Endothelial cell of umbilical vein (primary cell): ENCODE data around the gene SPEF2. TPM values are rescaled to one million over a fixed set of nuclear protein-coding genes. Genes with fewer than 3 reads are reported as not detected.

Experiments used
- BruUV-seq: library from RNA; stranded (reverse); fragments of 400-500 nt; replicated peaks from 2 replicates; lab custom pipeline; 2021; lab: Mats Ljungman, UMichigan
- CTCF ChIA-PET: fragments of 300-600, 350-600 bp; sonication (Branson Sonifier 250); formaldehyde crosslinking; loops from one replicate; lab custom pipeline; 2021; ENCODE audit warnings: antibody characterized with exemption, inconsistent platforms; lab: Charles Lee
- POLR2A ChIA-PET: fragments of 300-600, 350-600 bp; sonication (Branson Sonifier 250); formaldehyde crosslinking; loops from one replicate; lab custom pipeline; 2021; ENCODE audit warnings: antibody characterized with exemption, inconsistent platforms; lab: Charles Lee
- DNase-seq: peaks from one replicate; pipeline ENCODE4 v3.0.0-alpha.2; 2011; ENCODE audit warnings: low read depth, low spot score
- FAIRE-seq: peaks from 2 replicates; lab custom pipeline; 2011; peaks lifted over from hg19 to GRCh38; lab: Jason Lieb, UNC
- H2AFZ ChIP-seq: 2 replicates; pipeline ENCODE4 v1.6.0; 2012; ENCODE audit warnings: low read depth, low read length, control low read depth, inconsistent platforms
- H3K27ac ChIP-seq: 2 replicates; pipeline ENCODE4 v1.5.1; 2011; ENCODE audit warnings: low read depth, mild to moderate bottlenecking, control low read depth, low read length, moderate library complexity; ENCODE audit not compliant: insufficient read depth
- H3K27me3 ChIP-seq, 2 experiments: 2 replicates each; pipeline versions ENCODE4 v1.6.0 to v1.6.1; 2011; ENCODE audit warnings: low read length in 2 of 2, mixed read lengths in 1 of 2; ENCODE audit not compliant: control insufficient read depth in 2 of 2, insufficient read depth in 2 of 2
- H3K36me3 ChIP-seq, 2 experiments: 2 replicates in 1 of 2; 3 replicates in 1 of 2; pipeline ENCODE4 v1.5.1; 2011; ENCODE audit warnings: low read length in 2 of 2, mild to moderate bottlenecking in 1 of 2, moderate library complexity in 1 of 2; ENCODE audit not compliant: control insufficient read depth in 2 of 2, insufficient read depth in 2 of 2; ENCODE audit errors: extremely low read depth in 1 of 2
- H3K4me1 ChIP-seq: 3 replicates; pipeline ENCODE4 v1.5.1; 2011; ENCODE audit warnings: mild to moderate bottlenecking, low read length; ENCODE audit not compliant: control insufficient read depth, insufficient read depth; ENCODE audit errors: extremely low read depth
- H3K4me2 ChIP-seq: 2 replicates; pipeline ENCODE4 v1.6.1; 2011; ENCODE audit warnings: low read length, control low read depth, mixed read lengths; ENCODE audit not compliant: insufficient read depth
- H3K4me3 ChIP-seq, 3 experiments: fragments of 200-600 bp in 1 of 3; sonication (generic), shearing (Covaris generic) in 1 of 3; replicated peaks in 1 of 3; 2 replicates each; pipeline ENCODE4 v1.5.1; 2011 to 2016; ENCODE audit warnings: control low read depth in 3 of 3, low read length in 3 of 3, mild to moderate bottlenecking in 2 of 3, inconsistent platforms in 1 of 3, low read depth in 1 of 3, moderate library complexity in 1 of 3; ENCODE audit not compliant: insufficient read depth in 1 of 3
- H3K79me2 ChIP-seq: 2 replicates; pipeline ENCODE4 v1.6.0; 2012; ENCODE audit warnings: low read length, inconsistent platforms; ENCODE audit not compliant: control insufficient read depth, insufficient read depth
- H3K9ac ChIP-seq: replicated peaks from 2 replicates; pipeline ENCODE3; 2011; ENCODE audit warnings: low read length, control low read depth; ENCODE audit not compliant: insufficient read depth; ENCODE audit errors: extremely low read depth
- H3K9me1 ChIP-seq: replicated peaks from 3 replicates; pipeline ENCODE4 v1.6.0; 2011; ENCODE audit warnings: mild to moderate bottlenecking, low read length; ENCODE audit not compliant: control insufficient read depth, insufficient read depth; ENCODE audit errors: extremely low read depth
- H3K9me3 ChIP-seq: replicated peaks from 2 replicates; pipeline ENCODE4 v1.5.1; 2012; ENCODE audit warnings: low read length, inconsistent platforms; ENCODE audit not compliant: control insufficient read depth, insufficient read depth
- H4K20me1 ChIP-seq: replicated peaks from 2 replicates; pipeline ENCODE3; 2011; ENCODE audit warnings: mild to moderate bottlenecking, low read length; ENCODE audit not compliant: control insufficient read depth, insufficient read depth; ENCODE audit errors: extremely low read depth
- CTCF ChIP-seq, 2 donors: IDR thresholded peaks; 1 replicate in 1 of 2; 2 replicates in 1 of 2; pipeline ENCODE4 v1.5.1; 2011; ENCODE audit warnings: low read length in 2 of 2, mild to moderate bottlenecking in 2 of 2, moderate library complexity in 2 of 2, control low read depth in 1 of 2, inconsistent platforms in 1 of 2, low read depth in 1 of 2; ENCODE audit not compliant: insufficient read depth in 1 of 2; ENCODE audit errors: extremely low read depth in 1 of 2
- EZH2 ChIP-seq: IDR thresholded peaks from 2 replicates; pipeline ENCODE4 v1.6.1; 2012; ENCODE audit warnings: borderline replicate concordance, low read depth, mild to moderate bottlenecking, moderate library complexity, low read length, inconsistent platforms; ENCODE audit not compliant: severe bottlenecking
- FOS ChIP-seq: IDR thresholded peaks from 2 replicates; pipeline ENCODE4 v1.6.1; 2011; ENCODE audit warnings: mild to moderate bottlenecking, low read length, moderate library complexity, borderline replicate concordance; ENCODE audit not compliant: insufficient read depth
- GATA2 ChIP-seq: IDR thresholded peaks from 2 replicates; pipeline ENCODE4 v1.7.0; 2011; ENCODE audit warnings: low read depth, mild to moderate bottlenecking, moderate library complexity, mixed read lengths, low read length; ENCODE audit not compliant: insufficient read length, insufficient read depth
- JUN ChIP-seq: IDR thresholded peaks from 2 replicates; pipeline ENCODE4 v1.6.1; 2011; ENCODE audit warnings: borderline replicate concordance, low read depth; ENCODE audit not compliant: insufficient read length, insufficient read depth
- MAX ChIP-seq: IDR thresholded peaks from 2 replicates; pipeline ENCODE4 v1.6.1; 2011; ENCODE audit not compliant: insufficient read depth, insufficient read length
- MYC ChIP-seq: IDR thresholded peaks from one replicate; pipeline ENCODE4 v1.6.1; 2011; ENCODE audit warnings: mild to moderate bottlenecking, low read depth, low read length
- POLR2A ChIP-seq: IDR thresholded peaks from 2 replicates; pipeline ENCODE4 v1.6.1; 2012; ENCODE audit warnings: low read depth, mild to moderate bottlenecking, control low read depth, low read length
- POLR2AphosphoS5 ChIP-seq: IDR thresholded peaks from 2 replicates; pipeline ENCODE4 v1.6.1; 2012; ENCODE audit warnings: low read depth, mild to moderate bottlenecking, control low read depth, low read length, moderate library complexity; ENCODE audit not compliant: insufficient read depth
- dilution Hi-C: fragments of 300-500 bp; cut with MboI; formaldehyde crosslinking; loops from one replicate; pipeline ENCODE4 v1.15.0; 2019; ENCODE audit warnings: low sequenced_read_pairs; ENCODE audit not compliant: extremely low pct_ligation_motif_present
- intact Hi-C: fragments of 100-400 bp; cut with micrococcal nuclease; formaldehyde crosslinking; loops from one replicate; pipeline ENCODE4 v1.10.0; 2022
- polyA plus RNA-seq, 4 experiments: library from polyadenylated mRNA; depleted of rRNA in 3 of 4; stranded (reverse) in 3 of 4; unstranded in 1 of 4; fragments of >200 nt; gene quantifications; 2 replicates each; pipeline versions ENCODE4 v1.2.1 to v1.2.3, GENCODE V29; 2011 to 2012; ENCODE audit warnings: missing spikeins in 1 of 4
- total RNA-seq: library from RNA; stranded (reverse); gene quantifications from 2 replicates; pipeline ENCODE4 v1.2.3, GENCODE V29; 2021

The SPEF2 gene
- total and polyA plus RNA-seq, 2 donors (not counting 3 experiments of a cell fraction or from before 2014, with no cell fraction given): 0.28 to 0.73 TPM

GRCh38 chr5:35762368-35762767 is 144.7 kb downstream of the SPEF2 start:
- FAIRE-seq: no peak
- no peaks in the 10 kb centered on the region for H3K27me3 ChIP-seq
- dilution Hi-C loops (no loop called here), intact Hi-C loops (no loop called here)
- no peak overlapping the region for H3K27ac ChIP-seq
- BruUV-seq: no TSS peak
- DNase-seq: no peak
- H3K9ac ChIP-seq: no peak overlapping the region
- H3K4me3 ChIP-seq: no peak overlapping the region
- no peaks in the 10 kb centered on the region for H3K4me1 ChIP-seq
- no peak overlapping the region for H2AFZ ChIP-seq
- TF ChIP-seq FOS (no peak), EZH2 (no peak), MYC (no peak), GATA2 (no peak), POLR2A (no peak), CTCF (IDR thresholded peaks at IDR 0.05; ENCODE audit: extremely low read depth in 1 of 2, insufficient read depth in 1 of 2, low read depth in 1 of 2, low read length in 2 of 2) (no peak), POLR2AphosphoS5 (no peak), MAX (no peak), JUN (no peak)
- ChIA-PET POLR2A (no interaction called here), CTCF (no interaction called here)
- H3K36me3 ChIP-seq: no peaks in the 10 kb centered on the region
- no peak overlapping the region for H3K4me2 ChIP-seq
- no peaks in the 10 kb centered on the region for H3K9me1 ChIP-seq
- H3K9me3 ChIP-seq: no peaks in the 10 kb centered on the region
- no peaks in the 10 kb centered on the region for H4K20me1 ChIP-seq
- no peaks in the 10 kb centered on the region for H3K79me2 ChIP-seq
